Ovary (tissue), 10 donors: ENCODE measurements around the gene PTCHD4. TPM values are rescaled to one million over a fixed set of nuclear protein-coding genes. Genes with fewer than 3 reads are reported as not detected.

Source experiments
- DNase-seq, 5 donors: peaks; one replicate each; pipeline ENCODE4 v3.0.0-alpha.2; 2019 to 2020
- H3K27ac ChIP-seq, 2 donors: fragments of 200-600 bp; one replicate each; pipeline versions ENCODE4 v1.5.1 to v1.8.0; 2019 to 2022
- H3K27me3 ChIP-seq: fragments of 200-600 bp; one replicate; pipeline ENCODE4 v1.8.0; 2022
- H3K36me3 ChIP-seq: fragments of 200-600 bp; sonication (generic); one replicate; pipeline ENCODE4 v1.5.1; 2019
- H3K4me1 ChIP-seq: one replicate; pipeline ENCODE4 v1.8.1; 2013; ENCODE audit warnings: mild to moderate bottlenecking, moderate library complexity; ENCODE audit not compliant: insufficient read depth
- H3K4me3 ChIP-seq: fragments of 200-600 bp; sonication (generic); one replicate; pipeline ENCODE4 v1.5.1; 2017
- H3K9me3 ChIP-seq, 2 donors: fragments of 200-600 bp in 1 of 2; sonication (generic) in 1 of 2; one replicate each; pipeline versions ENCODE4 v1.5.1 to v1.8.1; 2013 to 2019; ENCODE audit warnings: mild to moderate bottlenecking in 1 of 2, moderate library complexity in 1 of 2
- EP300 ChIP-seq: sonication (generic); formaldehyde crosslinking; IDR thresholded peaks from one replicate; pipeline ENCODE4 v1.6.1; 2017; ENCODE audit warnings: antibody characterized with exemption
- POLR2A ChIP-seq: fragments of 450-650 bp; IDR thresholded peaks from one replicate; pipeline ENCODE4 v1.6.1; 2017; ENCODE audit warnings: antibody characterized with exemption, mild to moderate bottlenecking, moderate library complexity
- WGBS, 3 donors: extraction: QIAGEN DNeasy Blood & Tissue Kit in 1 of 3; methylation state at CpG; one replicate each; pipeline versions ENCODE4 v1.1.5 to v1.1.7; 2013 to 2017; 5-methylcytosine and 5-hydroxymethylcytosine counted together
- intact Hi-C, 4 donors: fragments of 100-400 bp; cut with DNase I; formaldehyde crosslinking; loops; one replicate each; pipeline versions ENCODE4 v1.11.0 to v1.15.1; 2022 to 2023
- long read RNA-seq, 3 donors: library from polyadenylated mRNA in 2 of 3; unstranded in 2 of 3; transcript quantifications; one replicate each; pipeline ENCODE4 v2.0.0 and lab custom pipeline, GENCODE V29; 2021 to 2026
- polyA plus RNA-seq, 2 donors: library from polyadenylated mRNA; stranded (reverse); fragments of 200-250 nt in 1 of 2; fragments of 350-450 nt in 1 of 2; fragmentation: Illumina TruSeq in 1 of 2; extraction: RNeasy Lipid Tissue Mini Kit (QIAGEN cat#74804) in 1 of 2; gene quantifications; one replicate each; pipeline ENCODE4 v1.2.3, GENCODE V29; 2013 to 2014
- total RNA-seq, 7 donors: library from RNA; depleted of rRNA in 2 of 7; stranded (reverse); fragments of >200 nt in 2 of 7; fragmentation: NEBNext Ultra II Directional in 3 of 7; extraction: Animal tissue kit (Norgen Biotek cat#: 25700) in 3 of 7; gene quantifications; one replicate each; pipeline versions ENCODE4 v1.1.0 to v1.2.4, GENCODE V29; 2016 to 2023
- TF ChIP-seq, protein P1 (sequence below), 3 donors: fragments of 450-650 bp in 2 of 3; fragments of 200-600 bp in 1 of 3; IDR thresholded peaks; one replicate each; pipeline versions ENCODE4 v1.5.1 to v1.8.0; 2016 to 2022; ENCODE audit warnings: antibody characterized with exemption in 3 of 3, mild to moderate bottlenecking in 1 of 3
- donor health status: DM: no; HTN: no; CAD: no; lungs with moderate emphysema.
- donor health status: DM: no; HTN: no; CAD: no.
- donor health status: Bipolar disorder and iron deficiency.
- donor health status: DM: yes; HTN: yes; CAD: no.
- donor health status: DM: no; HTN: no; CAD: no.
- donor health status: DM: yes; HTN: yes; CAD: no.

Gene PTCHD4
- 1 to 10 TPM in 4 of 7 donors, under 1 TPM in 3; 0.08 to 4.6 (median 1.2) TPM for total RNA-seq
- under 1 TPM; 0.07 to 0.55 TPM for polyA plus RNA-seq
- long read RNA-seq, donor 1, result 0 reads
- long read RNA-seq, donor 2, result 0 reads
- long read RNA-seq, donor 3, result 0 reads

DNA sequence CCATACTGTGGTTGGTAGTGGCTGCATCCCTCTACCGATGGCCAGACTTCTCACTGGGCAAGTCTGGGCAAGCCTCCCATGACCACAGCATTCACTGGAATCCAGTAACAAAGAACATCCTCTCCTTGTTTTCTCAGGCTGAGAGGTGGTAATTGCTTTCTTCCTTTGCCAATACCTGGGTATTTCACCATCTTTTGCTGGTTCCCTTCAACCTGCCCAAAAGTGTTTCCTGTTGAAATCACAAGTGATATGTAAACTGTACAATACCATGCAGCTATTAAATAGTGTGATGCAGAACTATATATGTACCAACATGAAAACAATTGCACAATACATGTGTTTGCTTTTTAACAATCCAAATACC is at the start of gene PTCHD4:
TSS of gene PTCHD4 (minus strand) at position 55 of the 364 bp plus-strand sequence. CDS start 42,240 bp downstream, outside the sequence.
- no peak within 1 kb of the TSS for H3K27ac ChIP-seq
- no peak for TF ChIP-seq POLR2A
- TF ChIP-seq, protein P1, sequence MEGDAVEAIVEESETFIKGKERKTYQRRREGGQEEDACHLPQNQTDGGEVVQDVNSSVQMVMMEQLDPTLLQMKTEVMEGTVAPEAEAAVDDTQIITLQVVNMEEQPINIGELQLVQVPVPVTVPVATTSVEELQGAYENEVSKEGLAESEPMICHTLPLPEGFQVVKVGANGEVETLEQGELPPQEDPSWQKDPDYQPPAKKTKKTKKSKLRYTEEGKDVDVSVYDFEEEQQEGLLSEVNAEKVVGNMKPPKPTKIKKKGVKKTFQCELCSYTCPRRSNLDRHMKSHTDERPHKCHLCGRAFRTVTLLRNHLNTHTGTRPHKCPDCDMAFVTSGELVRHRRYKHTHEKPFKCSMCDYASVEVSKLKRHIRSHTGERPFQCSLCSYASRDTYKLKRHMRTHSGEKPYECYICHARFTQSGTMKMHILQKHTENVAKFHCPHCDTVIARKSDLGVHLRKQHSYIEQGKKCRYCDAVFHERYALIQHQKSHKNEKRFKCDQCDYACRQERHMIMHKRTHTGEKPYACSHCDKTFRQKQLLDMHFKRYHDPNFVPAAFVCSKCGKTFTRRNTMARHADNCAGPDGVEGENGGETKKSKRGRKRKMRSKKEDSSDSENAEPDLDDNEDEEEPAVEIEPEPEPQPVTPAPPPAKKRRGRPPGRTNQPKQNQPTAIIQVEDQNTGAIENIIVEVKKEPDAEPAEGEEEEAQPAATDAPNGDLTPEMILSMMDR (IDR thresholded peaks at IDR 0.05), result no peak
- TF ChIP-seq EP300, result no peak
- peak within 1 kb of the TSS; percentile 1 for H3K4me3 ChIP-seq
- 68 to 84% (median 69%) methylated on average over 1 of the region's 1 CpG for WGBS, 3 donors
- H3K27me3 ChIP-seq, result no peaks in the 10 kb centered on the region
- H3K36me3 ChIP-seq, result no peaks in the 10 kb centered on the region
- DNase-seq, result no peak
- no peaks in the 10 kb centered on the region for H3K9me3 ChIP-seq
- intact Hi-C loops, result no loop called here
- no peaks in the 10 kb centered on the region for H3K4me1 ChIP-seq

DNA sequence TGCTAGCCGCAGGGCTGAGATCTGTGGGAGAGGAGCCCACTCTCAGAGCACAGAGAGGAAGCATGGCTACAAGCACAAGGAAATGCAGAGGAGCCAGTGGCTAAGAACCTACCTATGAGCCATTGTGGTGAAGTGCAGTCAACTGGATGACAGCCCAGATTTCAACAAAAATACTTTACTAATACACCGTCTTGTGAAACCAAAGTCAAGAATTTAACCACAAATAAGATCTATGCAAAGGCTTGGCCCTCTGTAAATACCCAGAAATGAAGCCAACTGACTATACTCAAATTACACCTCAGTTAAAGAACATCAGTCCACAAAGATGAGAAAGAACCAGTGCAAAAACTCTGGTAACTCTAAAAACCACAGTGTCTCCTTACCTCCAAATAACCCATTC is 40.1 kb upstream of the PTCHD4 start:
- H3K27me3 ChIP-seq, result no peaks in the 10 kb centered on the region
- TF ChIP-seq EP300, result no peak
- TF ChIP-seq, protein P1 (IDR thresholded peaks at IDR 0.05), result no peak
- TF ChIP-seq POLR2A, result no peak
- no peak overlapping the region for H3K27ac ChIP-seq
- H3K4me3 ChIP-seq, result no peak overlapping the region
- H3K9me3 ChIP-seq, result no peaks in the 10 kb centered on the region
- WGBS, 3 donors, result 80 to 83% (median 82%) methylated on average over 2 of the region's 2 CpGs
- DNase-seq, result no peak
- intact Hi-C loops, result no loop called here
- no peaks in the 10 kb centered on the region for H3K36me3 ChIP-seq
- no peaks in the 10 kb centered on the region for H3K4me1 ChIP-seq

DNA sequence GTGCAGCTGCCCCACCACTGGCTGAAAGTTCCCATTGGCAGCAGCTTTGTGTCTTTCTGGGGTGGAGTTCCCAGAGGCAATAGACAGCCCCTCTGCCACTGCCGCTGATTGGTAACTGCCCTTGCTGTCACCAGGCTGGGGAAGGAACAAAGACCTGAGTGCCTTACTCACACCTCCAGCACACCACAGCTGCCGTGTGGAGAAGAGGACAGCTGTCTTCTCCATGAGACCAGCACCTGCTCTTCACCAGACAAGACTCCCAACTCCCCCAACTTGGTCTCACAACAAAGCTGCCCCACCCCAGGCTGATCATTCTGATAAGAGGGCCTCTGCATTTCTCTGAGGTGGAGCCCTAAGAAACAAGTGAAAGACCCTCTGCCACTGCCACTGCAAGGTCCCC is 39.7 kb upstream of the PTCHD4 start:
- WGBS, 3 donors, result 86 to 96% (median 95%) methylated on average over 2 of the region's 2 CpGs

DNA sequence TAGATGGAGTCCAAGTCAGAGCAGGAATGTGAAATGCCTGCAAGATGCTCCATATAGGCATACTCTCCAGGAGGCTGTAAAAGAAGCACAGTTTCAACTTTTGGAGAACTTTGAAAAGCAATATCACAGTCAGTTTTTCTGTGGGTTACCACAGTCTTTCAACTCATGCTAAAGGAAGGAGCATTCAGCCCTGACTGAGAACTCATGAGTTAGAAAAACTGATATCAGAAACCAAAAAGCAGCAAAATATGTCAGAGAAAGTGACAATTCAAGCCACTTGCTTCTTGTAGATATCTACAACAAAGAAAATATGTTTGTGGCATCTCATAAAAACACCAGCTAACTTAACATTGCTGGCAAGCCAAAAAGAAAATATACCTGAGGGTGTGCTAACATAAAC is 36.1 kb upstream of the PTCHD4 start:
- intact Hi-C loops, result no loop called here
- no peak for DNase-seq
- Histone ChIP-seq H3K4me3 (no peak overlapping the region), H3K9me3 (no peaks in the 10 kb centered on the region), H3K27me3 (no peaks in the 10 kb centered on the region), H3K27ac (no peak overlapping the region), H3K36me3 (no peaks in the 10 kb centered on the region), H3K4me1 (no peaks in the 10 kb centered on the region)
- no peak for TF ChIP-seq EP300
- TF ChIP-seq POLR2A, result no peak
- TF ChIP-seq, protein P1 (IDR thresholded peaks at IDR 0.05), result no peak

More for the DNA sequence above, 39.7 kb upstream of the PTCHD4 start:
- no peak for DNase-seq
- no peaks in the 10 kb centered on the region for H3K4me1 ChIP-seq
- no peaks in the 10 kb centered on the region for H3K27me3 ChIP-seq
- H3K36me3 ChIP-seq, result no peaks in the 10 kb centered on the region
- intact Hi-C loops, result no loop called here
- H3K9me3 ChIP-seq, result no peaks in the 10 kb centered on the region
- no peak overlapping the region for H3K27ac ChIP-seq
- TF ChIP-seq, protein P1 (IDR thresholded peaks at IDR 0.05), result no peak
- TF ChIP-seq POLR2A (no peak), EP300 (no peak)
- no peak overlapping the region for H3K4me3 ChIP-seq
